Trophoblast cell (in vitro differentiated cells and primary cell): ENCODE measurements around the gene MT1G.
"Not testable (repeated sequence)": the region's sequence is repeated elsewhere in the genome, so short reads cannot be mapped to it uniquely, and the experiment has no call there.

Experiments
- DNase-seq, 2 donors: peaks; one replicate each; pipeline ENCODE4 v3.0.0-alpha.2; 2016
- H2AFZ ChIP-seq: 2 replicates; pipeline ENCODE4 v1.6.1; 2013; ENCODE audit warnings: low read length, moderate library complexity, mild to moderate bottlenecking; ENCODE audit not compliant: insufficient read depth, poor library complexity
- H2AK5ac ChIP-seq: 2 replicates; pipeline ENCODE4 v1.6.1; 2013; ENCODE audit warnings: mild to moderate bottlenecking, low read length
- H2BK120ac ChIP-seq: 2 replicates; pipeline ENCODE4 v1.6.1; 2013; ENCODE audit warnings: low read length, mild to moderate bottlenecking, moderate library complexity; ENCODE audit not compliant: insufficient read depth, poor library complexity
- H2BK12ac ChIP-seq: 2 replicates; pipeline ENCODE4 v1.6.1; 2013; ENCODE audit warnings: mild to moderate bottlenecking, low read length, moderate library complexity
- H2BK5ac ChIP-seq: 2 replicates; pipeline ENCODE4 v1.6.1; 2013; ENCODE audit warnings: low read length, low read depth, moderate library complexity, mild to moderate bottlenecking; ENCODE audit not compliant: poor library complexity
- H3K14ac ChIP-seq: 2 replicates; pipeline ENCODE4 v1.6.1; 2013; ENCODE audit warnings: mild to moderate bottlenecking, low read length
- H3K18ac ChIP-seq: 2 replicates; pipeline ENCODE4 v1.6.1; 2013; ENCODE audit warnings: mild to moderate bottlenecking, low read length
- H3K23ac ChIP-seq: 2 replicates; pipeline ENCODE4 v1.6.1; 2013; ENCODE audit warnings: low read length
- H3K27ac ChIP-seq: 2 replicates; pipeline ENCODE4 v1.5.1; 2013; ENCODE audit warnings: low read depth, mild to moderate bottlenecking, inconsistent platforms, low read length, moderate library complexity
- H3K27me3 ChIP-seq: 2 replicates; pipeline ENCODE4 v1.6.1; 2013; ENCODE audit warnings: inconsistent platforms, mild to moderate bottlenecking, low read length, moderate library complexity; ENCODE audit not compliant: insufficient read depth
- H3K36me3 ChIP-seq, 2 experiments: 1 replicate in 1 of 2; 2 replicates in 1 of 2; pipeline ENCODE4 v1.6.1; 2013; ENCODE audit warnings: low read length in 2 of 2, mild to moderate bottlenecking in 2 of 2, moderate library complexity in 1 of 2; ENCODE audit not compliant: insufficient read depth in 2 of 2, control insufficient read depth in 1 of 2
- H3K4ac ChIP-seq: 2 replicates; pipeline ENCODE4 v1.6.1; 2013; ENCODE audit warnings: low read depth, mild to moderate bottlenecking, low read length, moderate library complexity
- H3K4me1 ChIP-seq, 2 experiments: 1 replicate in 1 of 2; 2 replicates in 1 of 2; pipeline ENCODE4 v1.6.1; 2013; ENCODE audit warnings: low read length in 2 of 2, mild to moderate bottlenecking in 2 of 2, moderate library complexity in 1 of 2; ENCODE audit not compliant: insufficient read depth in 2 of 2, control insufficient read depth in 1 of 2
- H3K4me2 ChIP-seq: 2 replicates; pipeline ENCODE4 v1.6.1; 2013; ENCODE audit warnings: inconsistent platforms, mild to moderate bottlenecking, low read length, moderate library complexity
- H3K4me3 ChIP-seq: 2 replicates; pipeline ENCODE4 v1.5.1; 2013; ENCODE audit warnings: mild to moderate bottlenecking, low read depth, low read length, inconsistent platforms
- H3K79me1 ChIP-seq: one replicate; pipeline ENCODE4 v1.6.1; 2013; ENCODE audit warnings: low read length
- H3K79me2 ChIP-seq: 2 replicates; pipeline ENCODE4 v1.6.1; 2013; ENCODE audit warnings: low read length, mild to moderate bottlenecking; ENCODE audit not compliant: control insufficient read depth, insufficient read depth, poor library complexity
- H3K9ac ChIP-seq: 2 replicates; pipeline ENCODE4 v1.6.1; 2013; ENCODE audit warnings: mild to moderate bottlenecking, low read length
- H3K9me3 ChIP-seq: 2 replicates; pipeline ENCODE4 v1.6.1; 2013; ENCODE audit warnings: low read depth, mild to moderate bottlenecking, control low read depth, inconsistent platforms, low read length; ENCODE audit not compliant: insufficient read depth
- H4K12ac ChIP-seq: 2 replicates; pipeline ENCODE4 v1.6.1; 2013; ENCODE audit warnings: low read depth, mild to moderate bottlenecking, low read length, moderate library complexity
- H4K8ac ChIP-seq: 2 replicates; pipeline ENCODE4 v1.6.1; 2013; ENCODE audit warnings: low read depth, mild to moderate bottlenecking, low read length, moderate library complexity
- H4K91ac ChIP-seq: one replicate; pipeline ENCODE4 v1.6.1; 2013; ENCODE audit warnings: low read depth, mild to moderate bottlenecking, low read length, moderate library complexity
- WGBS: extraction: QIAGEN DNeasy Blood & Tissue Kit; methylation state at CpG from one replicate; pipeline ENCODE4 v1.1.7; 2013; ENCODE audit warnings: missing lambda C conversion rate; ENCODE audit not compliant: insufficient read length, insufficient coverage; ENCODE audit errors: extremely low coverage; 5-methylcytosine and 5-hydroxymethylcytosine counted together

Gene MT1G

DNA sequence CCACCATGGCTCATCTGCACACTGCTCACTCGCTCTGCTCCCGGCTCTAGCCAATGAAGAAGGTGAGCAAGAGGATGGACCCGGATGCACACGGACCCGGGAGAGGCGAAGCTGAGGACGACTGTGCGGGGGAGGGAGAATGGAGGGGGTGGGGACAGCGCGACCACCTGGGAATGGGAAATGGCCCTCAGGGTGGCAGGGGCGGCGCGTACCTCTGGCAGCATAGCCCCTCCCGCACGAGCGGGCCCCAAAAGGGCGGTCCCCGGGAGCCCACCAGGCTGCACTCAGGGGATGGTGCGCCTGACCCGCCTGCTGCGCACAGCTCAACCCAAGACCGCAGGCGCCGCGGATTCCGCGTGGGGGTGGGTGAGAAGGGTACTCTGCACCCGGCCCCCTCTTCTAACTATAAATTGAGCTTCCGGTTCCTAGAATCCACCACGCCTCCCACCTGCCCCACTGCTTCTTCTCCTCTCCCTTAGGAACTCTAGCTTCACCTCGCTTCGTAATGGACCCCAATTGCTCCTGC is 7.9 kb upstream of the MT1G start:
- no peak overlapping the region for H3K14ac ChIP-seq
- no peak overlapping the region for H4K8ac ChIP-seq
- no peak overlapping the region for H2BK120ac ChIP-seq
- H3K4me3 ChIP-seq, result no peak overlapping the region
- H2BK12ac ChIP-seq, result no peak overlapping the region
- no peak overlapping the region for H3K9ac ChIP-seq
- H3K4me1 ChIP-seq, result no peaks in the 10 kb centered on the region
- H3K79me2 ChIP-seq, result no peaks in the 10 kb centered on the region
- peaks cover 27% of the 10 kb centered on the region for H3K27me3 ChIP-seq
- no peak overlapping the region for H4K12ac ChIP-seq
- H3K4me2 ChIP-seq, result peak overlapping the region; percentile 46
- H3K27ac ChIP-seq, result no peak overlapping the region
- H3K79me1 ChIP-seq, result no peaks in the 10 kb centered on the region
- H2BK5ac ChIP-seq, result no peak overlapping the region
- no peak overlapping the region for H2AFZ ChIP-seq
- no CpG with 5 or more reads among the region's 32 CpGs for WGBS
- DNase-seq, result peak in 1 of 2 donors; percentile 29
- no peak overlapping the region for H4K91ac ChIP-seq
- no peak overlapping the region for H3K4ac ChIP-seq
- no peak overlapping the region for H3K18ac ChIP-seq
- no peak overlapping the region for H2AK5ac ChIP-seq
- no peak overlapping the region for H3K23ac ChIP-seq
- H3K9me3 ChIP-seq, result no peaks in the 10 kb centered on the region
- H3K36me3 ChIP-seq, result peaks cover 0 to 2% of the 10 kb centered on the region in 2 experiments

GRCh38 chr16:56674570-56674969 is 6.7 kb upstream of the MT1G start:
- not testable (repeated sequence) for H3K9ac ChIP-seq, H2BK120ac ChIP-seq, H3K4me2 ChIP-seq, H3K4me3 ChIP-seq, H4K8ac ChIP-seq, H4K91ac ChIP-seq, H2AK5ac ChIP-seq, H2BK12ac ChIP-seq, H3K4ac ChIP-seq, H3K18ac ChIP-seq, H3K27ac ChIP-seq, DNase-seq, H2AFZ ChIP-seq, H3K23ac ChIP-seq, H3K36me3 ChIP-seq, H3K79me1 ChIP-seq, H2BK5ac ChIP-seq, H3K14ac ChIP-seq, H3K9me3 ChIP-seq, H3K4me1 ChIP-seq, H4K12ac ChIP-seq, H3K79me2 ChIP-seq
- peaks cover 38% of the 10 kb centered on the region for H3K27me3 ChIP-seq
- no CpG with 5 or more reads among the region's 6 CpGs for WGBS

- WGBS, result no CpG with 5 or more reads among the region's 12 CpGs
- H3K18ac ChIP-seq, result no peak overlapping the region
Measured at GRCh38 chr16:56673921-56674320, 6.1 kb upstream of the MT1G start.

DNA sequence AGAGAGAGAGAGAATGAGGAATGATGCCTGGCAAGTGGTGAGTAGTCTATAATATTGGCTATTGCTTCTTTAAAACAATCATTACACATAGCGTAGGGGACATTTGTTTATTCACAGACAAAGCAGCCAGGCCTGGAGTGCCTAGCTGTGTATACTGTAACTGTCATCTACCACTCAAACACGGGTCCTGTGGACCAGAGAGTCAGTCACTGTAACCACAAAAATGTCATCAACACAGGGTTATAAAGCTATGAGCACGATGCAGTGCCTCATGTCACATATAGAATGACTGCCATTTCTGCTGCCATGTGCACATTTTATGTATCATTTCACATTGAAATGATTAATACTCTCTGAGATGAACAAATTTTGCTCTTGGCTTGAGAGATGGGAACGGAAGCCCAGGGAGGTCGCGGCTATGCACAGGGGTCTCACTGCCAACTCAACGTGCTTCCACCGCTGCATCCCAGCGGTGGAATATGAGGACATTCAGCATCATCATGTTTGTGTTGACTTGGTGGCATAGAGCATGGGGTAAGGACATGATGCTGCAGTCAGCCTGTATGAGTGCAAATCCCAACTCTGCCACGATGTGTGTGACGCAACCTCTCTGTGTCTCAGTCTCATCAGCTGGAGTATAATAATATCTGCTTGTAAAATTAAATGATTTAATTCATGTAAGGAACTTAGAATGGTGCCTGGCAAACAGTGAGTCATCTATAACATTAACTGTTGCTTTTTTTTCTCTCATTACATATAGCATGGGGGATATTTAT is 5.1 kb upstream of the MT1G start:
- Histone ChIP-seq H3K27me3 (peaks cover 55% of the 10 kb centered on the region), H3K18ac (no peak overlapping the region), H2AFZ (no peak overlapping the region), H2BK12ac (no peak overlapping the region), H2BK120ac (no peak overlapping the region), H3K9ac (no peak overlapping the region), H3K14ac (no peak overlapping the region), H4K91ac (no peak overlapping the region), H2AK5ac (no peak overlapping the region), H3K4me1 (peaks cover 0 to 3% of the 10 kb centered on the region in 2 experiments), H4K12ac (no peak overlapping the region), H3K4me3 (no peak overlapping the region), H3K4me2 (no peak overlapping the region), H3K23ac (no peak overlapping the region), H3K27ac (no peak overlapping the region), H4K8ac (no peak overlapping the region), H2BK5ac (no peak overlapping the region), H3K4ac (no peak overlapping the region), H3K79me2 (no peaks in the 10 kb centered on the region), H3K36me3 (peaks cover 0 to 2% of the 10 kb centered on the region in 2 experiments), H3K9me3 (peaks cover 5% of the 10 kb centered on the region), H3K79me1 (no peaks in the 10 kb centered on the region)
- DNase-seq, result no peak
- no CpG with 5 or more reads among the region's 11 CpGs for WGBS

More at GRCh38 chr16:56673921-56674320, 6.1 kb upstream of the MT1G start:
- Histone ChIP-seq H3K4ac (no peak overlapping the region), H3K9me3 (peaks cover 3% of the 10 kb centered on the region), H4K91ac (no peak overlapping the region), H3K4me1 (no peaks in the 10 kb centered on the region), H3K79me2 (no peaks in the 10 kb centered on the region), H2AK5ac (no peak overlapping the region), H2AFZ (no peak overlapping the region), H3K14ac (no peak overlapping the region), H2BK120ac (no peak overlapping the region), H3K36me3 (peaks cover 0 to 2% of the 10 kb centered on the region in 2 experiments), H3K27me3 (peaks cover 45% of the 10 kb centered on the region), H3K27ac (no peak overlapping the region), H2BK12ac (no peak overlapping the region), H3K9ac (no peak overlapping the region), H2BK5ac (no peak overlapping the region), H4K12ac (no peak overlapping the region), H3K79me1 (no peaks in the 10 kb centered on the region), H4K8ac (no peak overlapping the region), H3K23ac (no peak overlapping the region), H3K4me2 (no peak overlapping the region), H3K4me3 (no peak overlapping the region)
- peak; percentile 40 to 65 for DNase-seq
